Brain microvascular endothelial cell (primary cell): ENCODE data around the gene CTU1.
A peak's percentile ranks its signal among the peaks of the same experiment; 100 is the strongest.

Experiments
- DNase-seq: peaks from one replicate; pipeline ENCODE4 v3.0.0-alpha.2; 2020
- H3K27ac ChIP-seq: fragments of 250-450 bp; sonication (Bioruptor Pico); 2 replicates; pipeline ENCODE4 v1.5.1; 2020; ENCODE audit warnings: mild to moderate bottlenecking, moderate library complexity
- H3K27me3 ChIP-seq: fragments of 250-450 bp; sonication (Bioruptor Pico); replicated peaks from 2 replicates; pipeline ENCODE4 v1.5.1; 2020; ENCODE audit warnings: mild to moderate bottlenecking
- H3K36me3 ChIP-seq: fragments of 250-450 bp; sonication (Bioruptor Pico); replicated peaks from 2 replicates; pipeline ENCODE4 v1.5.1; 2020; ENCODE audit warnings: mild to moderate bottlenecking
- H3K4me3 ChIP-seq: 2 replicates; pipeline ENCODE4 v1.5.1; 2011; ENCODE audit warnings: low read depth, mild to moderate bottlenecking, control low read depth, low read length, moderate library complexity
- CTCF ChIP-seq: IDR thresholded peaks from 2 replicates; pipeline ENCODE4 v1.5.1; 2011; ENCODE audit warnings: low read depth, mild to moderate bottlenecking, moderate library complexity, low read length, control low read depth, inconsistent platforms; ENCODE audit errors: missing control alignments
- in situ Hi-C: cut with HindIII; loops from 2 replicates; pipeline ENCODE4 v1.10.0; 2017; ENCODE audit warnings: low sequenced_read_pairs, low pct_ligation_motif_present

Gene CTU1

GRCh38 chr19:51119611-51120010, 11.4 kb upstream of the CTU1 start:
- in situ Hi-C loops, result no loop called here
- Histone ChIP-seq H3K4me3 (no peak overlapping the region), H3K27ac (no peak overlapping the region), H3K36me3 (no peaks in the 10 kb centered on the region), H3K27me3 (no peaks in the 10 kb centered on the region)
- TF ChIP-seq CTCF, result no peak
- no peak for DNase-seq

- Histone ChIP-seq H3K4me3 (no peak overlapping the region), H3K27me3 (no peaks in the 10 kb centered on the region), H3K36me3 (no peaks in the 10 kb centered on the region), H3K27ac (no peak overlapping the region)
- TF ChIP-seq CTCF, result no peak
- in situ Hi-C loops, result no loop called here
- DNase-seq, result no peak
These were observed 10.9 kb upstream of the CTU1 start for GRCh38 chr19:51119101-51119500.

GRCh38 chr19:51116736-51117286, 8.6 kb upstream of the CTU1 start:
- no peaks in the 10 kb centered on the region for H3K36me3 ChIP-seq
- no peak overlapping the region for H3K27ac ChIP-seq
- no peak for TF ChIP-seq CTCF
- in situ Hi-C loops, result no loop called here
- no peaks in the 10 kb centered on the region for H3K27me3 ChIP-seq
- DNase-seq, result no peak
- no peak overlapping the region for H3K4me3 ChIP-seq

GRCh38 chr19:51114087-51114729, 6.0 kb upstream of the CTU1 start:
- Histone ChIP-seq H3K27me3 (no peaks in the 10 kb centered on the region), H3K4me3 (no peak overlapping the region), H3K36me3 (no peaks in the 10 kb centered on the region), H3K27ac (no peak overlapping the region)
- DNase-seq, result no peak
- in situ Hi-C loops, result no loop called here
- no peak for TF ChIP-seq CTCF

- Histone ChIP-seq H3K27ac (no peak overlapping the region), H3K36me3 (no peaks in the 10 kb centered on the region), H3K4me3 (no peak overlapping the region), H3K27me3 (no peaks in the 10 kb centered on the region)
- TF ChIP-seq CTCF, result peak; percentile 52
- DNase-seq, result no peak
- in situ Hi-C loops, result no loop called here
These were observed 3.4 kb upstream of the CTU1 start for GRCh38 chr19:51111606-51112005.

- in situ Hi-C loops, result no loop called here
- no peaks in the 10 kb centered on the region for H3K27me3 ChIP-seq
- H3K27ac ChIP-seq, result no peak overlapping the region
- no peaks in the 10 kb centered on the region for H3K36me3 ChIP-seq
- H3K4me3 ChIP-seq, result no peak overlapping the region
- no peak for DNase-seq
- no peak for TF ChIP-seq CTCF
These were observed 2.4 kb upstream of the CTU1 start for GRCh38 chr19:51110666-51110971.
